BJ (cell line): ENCODE measurements around the gene SKA1. TPM values are rescaled to one million over a fixed set of nuclear protein-coding genes. Genes with fewer than 3 reads are reported as not detected.

ENCODE experiments used
- CTCF ChIA-PET: fragments of 350-600 bp; formaldehyde crosslinking; extraction: SDS; loops from one replicate; lab custom pipeline; 2021; ENCODE audit warnings: antibody characterized with exemption, inconsistent platforms; lab: Yijun Ruan, JAX
- POLR2A ChIA-PET: fragments of 300-600 bp; sonication (Branson Sonifier 250); formaldehyde crosslinking; extraction: SDS; loops from one replicate; lab custom pipeline; 2021; ENCODE audit warnings: antibody characterized with exemption; lab: Charles Lee
- DNase-seq: peaks from one replicate; pipeline ENCODE4 v3.0.0-alpha.2; 2011; ENCODE audit warnings: low read depth
- H3K27me3 ChIP-seq: 2 replicates; pipeline ENCODE4 v1.6.0; 2011; ENCODE audit warnings: low read length; ENCODE audit not compliant: control insufficient read depth, insufficient read depth
- H3K36me3 ChIP-seq: 2 replicates; pipeline ENCODE4 v1.5.1; 2011; ENCODE audit warnings: low read length; ENCODE audit not compliant: control insufficient read depth, insufficient read depth
- H3K4me3 ChIP-seq: 2 replicates; pipeline ENCODE4 v1.5.1; 2011; ENCODE audit warnings: low read depth, mild to moderate bottlenecking, control low read depth, low read length
- polyA plus RNA-seq: library from polyadenylated mRNA; depleted of rRNA; stranded (reverse); fragments of >200 nt; gene quantifications from 2 replicates; pipeline ENCODE4 v1.2.3, GENCODE V29; 2011
- TF ChIP-seq, protein P1 (sequence below): IDR thresholded peaks from 2 replicates; pipeline ENCODE4 v1.5.1; 2011; ENCODE audit warnings: low read depth, mild to moderate bottlenecking, control low read depth, inconsistent platforms, low read length, moderate library complexity; ENCODE audit not compliant: insufficient read depth

Gene SKA1
- polyA plus RNA-seq, 1 experiment: 6.2 TPM

DNA sequence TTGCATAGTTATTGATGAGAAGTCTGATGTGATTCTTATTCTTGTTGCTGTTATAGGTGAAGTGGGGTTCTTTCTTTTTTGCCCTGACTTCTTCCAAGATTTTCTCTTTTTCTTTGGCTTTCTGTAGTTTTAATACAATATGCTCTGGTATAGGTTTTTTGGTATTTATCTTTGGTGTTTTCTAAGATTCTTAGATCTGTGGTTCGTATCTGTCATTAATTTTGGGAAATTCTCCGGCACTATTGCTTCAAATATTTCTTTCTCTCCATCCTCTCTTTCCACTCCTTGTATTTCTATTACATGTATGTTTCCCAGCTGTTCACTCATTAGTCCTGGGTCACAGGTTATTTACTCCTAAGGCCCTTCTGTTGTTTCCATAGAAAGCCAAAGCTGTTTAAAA is 43.8 kb downstream of the SKA1 start:
- TF ChIP-seq, protein P1, sequence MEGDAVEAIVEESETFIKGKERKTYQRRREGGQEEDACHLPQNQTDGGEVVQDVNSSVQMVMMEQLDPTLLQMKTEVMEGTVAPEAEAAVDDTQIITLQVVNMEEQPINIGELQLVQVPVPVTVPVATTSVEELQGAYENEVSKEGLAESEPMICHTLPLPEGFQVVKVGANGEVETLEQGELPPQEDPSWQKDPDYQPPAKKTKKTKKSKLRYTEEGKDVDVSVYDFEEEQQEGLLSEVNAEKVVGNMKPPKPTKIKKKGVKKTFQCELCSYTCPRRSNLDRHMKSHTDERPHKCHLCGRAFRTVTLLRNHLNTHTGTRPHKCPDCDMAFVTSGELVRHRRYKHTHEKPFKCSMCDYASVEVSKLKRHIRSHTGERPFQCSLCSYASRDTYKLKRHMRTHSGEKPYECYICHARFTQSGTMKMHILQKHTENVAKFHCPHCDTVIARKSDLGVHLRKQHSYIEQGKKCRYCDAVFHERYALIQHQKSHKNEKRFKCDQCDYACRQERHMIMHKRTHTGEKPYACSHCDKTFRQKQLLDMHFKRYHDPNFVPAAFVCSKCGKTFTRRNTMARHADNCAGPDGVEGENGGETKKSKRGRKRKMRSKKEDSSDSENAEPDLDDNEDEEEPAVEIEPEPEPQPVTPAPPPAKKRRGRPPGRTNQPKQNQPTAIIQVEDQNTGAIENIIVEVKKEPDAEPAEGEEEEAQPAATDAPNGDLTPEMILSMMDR: no peak
- POLR2A ChIA-PET: no interaction called here
- H3K36me3 ChIP-seq: no peaks in the 10 kb centered on the region
- no peak for DNase-seq
- H3K27me3 ChIP-seq: no peaks in the 10 kb centered on the region
- H3K4me3 ChIP-seq: no peak overlapping the region
- CTCF ChIA-PET: interaction anchor here (3.2 kb wide), 1 partner anchor 10 kb away, joined by 16 read pairs; no protein-coding TSS in a partner anchor

DNA sequence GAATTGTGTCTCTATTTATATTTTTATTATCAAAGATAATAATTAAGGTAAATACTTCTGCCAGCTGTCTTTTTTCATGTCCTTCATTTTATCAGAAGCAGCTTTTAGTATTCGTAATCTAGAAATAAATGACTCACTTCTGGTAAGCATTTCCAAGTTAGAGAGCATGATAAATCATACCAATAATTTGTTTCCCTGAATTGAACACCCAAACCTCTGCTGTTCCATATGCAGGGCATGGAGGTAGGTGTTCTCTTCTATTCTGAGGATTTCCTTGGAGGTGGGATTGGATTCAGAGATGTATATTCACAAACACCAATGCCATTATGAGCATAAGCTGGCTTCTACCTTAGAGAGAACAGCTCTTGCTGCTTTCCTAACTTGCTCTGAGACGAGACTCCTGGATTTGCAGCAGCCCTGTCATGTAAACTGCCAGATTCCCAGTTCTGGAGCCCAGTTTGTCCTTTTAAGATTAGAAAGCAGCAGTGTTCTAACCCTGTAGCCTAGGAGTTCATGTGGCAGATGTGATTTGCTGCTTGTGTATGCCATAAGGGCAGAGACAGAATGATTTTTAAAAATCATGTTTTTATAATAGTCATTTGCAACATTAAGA is 47.5 kb downstream of the SKA1 start:
- DNase-seq: no peak
- Histone ChIP-seq H3K4me3 (no peak overlapping the region), H3K36me3 (no peaks in the 10 kb centered on the region), H3K27me3 (no peaks in the 10 kb centered on the region)
- CTCF ChIA-PET: interaction anchor here (0.9 kb wide), 1 partner anchor 99 kb away, joined by 3 read pairs; no protein-coding TSS in a partner anchor
- POLR2A ChIA-PET: no interaction called here
- TF ChIP-seq, protein P1: no peak

DNA sequence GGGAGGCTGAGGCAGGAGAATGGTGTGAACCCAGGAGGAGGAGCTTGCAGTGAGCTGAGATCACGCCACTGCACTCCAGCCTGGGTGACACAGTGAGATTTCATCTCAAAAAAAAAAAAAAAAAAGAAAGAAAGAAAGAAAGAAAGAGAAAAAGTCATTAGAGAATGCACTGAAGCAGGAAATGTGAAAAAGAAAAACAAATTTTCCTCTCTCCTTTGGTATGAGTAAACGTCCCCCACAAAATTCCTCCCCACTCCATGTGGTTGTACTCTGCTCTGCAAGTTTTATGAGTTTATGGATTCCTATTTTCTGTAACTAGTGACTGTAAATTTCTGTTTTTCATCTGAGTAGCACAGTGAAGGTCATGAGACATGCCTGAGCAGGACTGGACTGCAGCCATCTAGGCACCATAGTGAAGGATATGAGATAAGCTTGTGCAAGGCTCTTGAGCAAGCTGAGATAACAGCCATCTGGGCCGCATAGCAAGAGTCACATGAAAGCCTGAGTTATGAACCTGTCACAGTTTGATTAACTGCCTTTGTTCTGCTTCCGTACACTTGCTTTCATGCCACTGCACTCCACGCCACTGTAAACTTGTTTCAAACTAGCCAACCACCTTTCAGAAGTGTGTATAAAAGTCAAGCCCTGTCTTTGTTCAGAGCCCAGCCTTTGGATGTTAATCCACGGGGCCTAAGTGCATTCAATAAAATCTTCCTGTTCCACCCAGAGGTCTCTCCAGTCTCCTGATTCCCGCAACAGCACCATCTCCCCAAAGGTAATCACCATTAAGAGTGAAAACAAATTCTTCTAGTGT is 50.2 kb downstream of the SKA1 start:
- H3K27me3 ChIP-seq: no peaks in the 10 kb centered on the region
- no peaks in the 10 kb centered on the region for H3K36me3 ChIP-seq
- ChIA-PET POLR2A (no interaction called here), CTCF (no interaction called here)
- TF ChIP-seq, protein P1: no peak
- DNase-seq: no peak
- no peak overlapping the region for H3K4me3 ChIP-seq

DNA sequence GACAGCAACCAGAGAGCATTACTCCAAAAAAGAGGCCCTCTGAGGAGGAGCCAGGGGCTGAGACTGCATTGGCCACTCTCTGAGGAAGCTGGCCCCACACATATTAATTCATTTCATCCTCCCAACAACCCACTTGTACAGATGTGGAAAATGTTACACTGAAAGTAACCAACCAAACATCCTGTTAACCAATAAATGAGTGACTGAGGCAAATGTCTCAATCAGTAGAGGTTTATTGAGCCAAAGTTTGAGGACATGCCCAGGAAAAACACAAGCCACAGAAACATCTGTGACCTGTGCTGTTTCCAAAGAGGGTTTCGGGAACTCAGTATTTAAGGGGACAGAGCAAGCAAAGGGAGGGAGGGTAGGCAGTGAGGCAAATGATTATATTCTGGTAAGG is 53.0 kb downstream of the SKA1 start:
- ChIA-PET POLR2A (no interaction called here), CTCF (interaction anchor here (1.2 to 2.6 kb wide), 6 partner anchors 8 to 918 kb away, joined by 3 to 16 read pairs (median 7); no protein-coding TSS in a partner anchor)

More for the DNA sequence above, 53.0 kb downstream of the SKA1 start:
- no peak for DNase-seq
- TF ChIP-seq, protein P1: no peak
- H3K36me3 ChIP-seq: no peaks in the 10 kb centered on the region
- no peak overlapping the region for H3K4me3 ChIP-seq
- no peaks in the 10 kb centered on the region for H3K27me3 ChIP-seq
